GM23338 (cell line): ENCODE measurements around the gene PTCD2.

Experiments
- CREB1 ChIP-seq: fragments of 250-450 bp; sonication (Bioruptor Pico); IDR thresholded peaks from 2 replicates; pipeline ENCODE4 v1.5.0; 2020; ENCODE audit warnings: low read depth, mild to moderate bottlenecking, moderate library complexity
- EZH2 ChIP-seq: fragments of 200-600 bp; sonication (generic); IDR thresholded peaks from one replicate; pipeline ENCODE4 v1.8.0; 2017; ENCODE audit warnings: antibody characterized with exemption, mild to moderate bottlenecking, low read depth; ENCODE audit not compliant: unreplicated experiment
- EZH2phosphoT487 ChIP-seq: fragments of 200-600 bp; sonication (generic); IDR thresholded peaks from one replicate; pipeline ENCODE4 v1.8.1; 2018; ENCODE audit warnings: antibody characterized with exemption; ENCODE audit not compliant: unreplicated experiment
- JUNB ChIP-seq: IDR thresholded peaks from one replicate; pipeline ENCODE4 v1.6.1; 2016; ENCODE audit warnings: antibody characterized with exemption; ENCODE audit not compliant: unreplicated experiment
- POLR2AphosphoS5 ChIP-seq: IDR thresholded peaks from 2 replicates; pipeline ENCODE4 v1.6.1; 2016; ENCODE audit warnings: antibody characterized with exemption, low read depth
- REST ChIP-seq: IDR thresholded peaks from one replicate; pipeline ENCODE4 v1.6.1; 2018; ENCODE audit warnings: antibody characterized with exemption; ENCODE audit not compliant: unreplicated experiment
- ZNF331 ChIP-seq: fragments of 250-450 bp; sonication (Bioruptor Pico); IDR thresholded peaks from 2 replicates; pipeline ENCODE4 v1.5.0; 2020; ENCODE audit warnings: low read depth, mild to moderate bottlenecking, moderate library complexity
- TF ChIP-seq, protein P1 (sequence below), 2 experiments: fragments of 200-600 bp in 1 of 2; sonication (generic) in 1 of 2; conservative IDR thresholded peaks; 2 replicates each; pipeline versions ENCODE4 v1.5.1 to v1.6.1; 2016 to 2017; ENCODE audit warnings: antibody characterized with exemption in 2 of 2, low read depth in 2 of 2, mild to moderate bottlenecking in 2 of 2, moderate library complexity in 1 of 2

GRCh38 chr5:72400950-72401349 is 80.8 kb downstream of the PTCD2 start:
- TF ChIP-seq, protein P1, sequence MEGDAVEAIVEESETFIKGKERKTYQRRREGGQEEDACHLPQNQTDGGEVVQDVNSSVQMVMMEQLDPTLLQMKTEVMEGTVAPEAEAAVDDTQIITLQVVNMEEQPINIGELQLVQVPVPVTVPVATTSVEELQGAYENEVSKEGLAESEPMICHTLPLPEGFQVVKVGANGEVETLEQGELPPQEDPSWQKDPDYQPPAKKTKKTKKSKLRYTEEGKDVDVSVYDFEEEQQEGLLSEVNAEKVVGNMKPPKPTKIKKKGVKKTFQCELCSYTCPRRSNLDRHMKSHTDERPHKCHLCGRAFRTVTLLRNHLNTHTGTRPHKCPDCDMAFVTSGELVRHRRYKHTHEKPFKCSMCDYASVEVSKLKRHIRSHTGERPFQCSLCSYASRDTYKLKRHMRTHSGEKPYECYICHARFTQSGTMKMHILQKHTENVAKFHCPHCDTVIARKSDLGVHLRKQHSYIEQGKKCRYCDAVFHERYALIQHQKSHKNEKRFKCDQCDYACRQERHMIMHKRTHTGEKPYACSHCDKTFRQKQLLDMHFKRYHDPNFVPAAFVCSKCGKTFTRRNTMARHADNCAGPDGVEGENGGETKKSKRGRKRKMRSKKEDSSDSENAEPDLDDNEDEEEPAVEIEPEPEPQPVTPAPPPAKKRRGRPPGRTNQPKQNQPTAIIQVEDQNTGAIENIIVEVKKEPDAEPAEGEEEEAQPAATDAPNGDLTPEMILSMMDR (conservative IDR thresholded peaks at IDR 0.05; ENCODE audit: low read depth in 2 of 2), result no peak
- TF ChIP-seq POLR2AphosphoS5 (no peak), JUNB (no peak), REST (no peak), EZH2 (no peak), ZNF331 (no peak), EZH2phosphoT487 (no peak), CREB1 (CRISPR knock-in tag) (no peak)
